NCI-H1436 treated with DMSO at 0.1 percent for 48 hours (cell line): ENCODE data around the gene APOBEC3G.

Experiments used
- DNase-seq: peaks from one replicate; lab custom pipeline; 2025; lab: John Stamatoyannopoulos, UW

APOBEC3G gene

GRCh38 chr22:39123751-39124581, 46.9 kb downstream of the APOBEC3G start:
- DNase-seq, result no peak

- no peak for DNase-seq
These were observed 48.5 kb downstream of the APOBEC3G start for GRCh38 chr22:39125622-39126021.

GRCh38 chr22:39128508-39128907, 51.4 kb downstream of the APOBEC3G start:
- DNase-seq, result no peak

DNA sequence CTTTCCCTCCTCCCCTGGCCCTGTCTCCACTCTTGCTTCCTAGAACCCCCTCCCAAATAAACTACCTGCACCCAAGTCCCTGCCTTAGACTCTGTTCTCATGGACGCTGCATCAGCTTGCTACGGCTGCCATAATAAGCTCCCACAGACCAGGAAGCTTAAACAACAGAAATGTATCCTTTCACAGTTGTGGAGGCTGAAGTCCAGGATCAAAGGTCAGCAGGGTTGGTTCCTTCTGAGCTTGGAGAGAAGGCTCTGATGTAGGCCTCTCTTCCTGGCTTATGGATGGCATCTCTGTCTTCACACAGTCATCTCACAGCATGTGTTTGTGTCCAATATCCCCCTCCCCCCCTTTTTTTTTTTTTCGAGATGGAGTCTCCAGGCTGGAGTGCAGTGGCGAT, 52.0 kb downstream of the APOBEC3G start:
- DNase-seq, result no peak

DNA sequence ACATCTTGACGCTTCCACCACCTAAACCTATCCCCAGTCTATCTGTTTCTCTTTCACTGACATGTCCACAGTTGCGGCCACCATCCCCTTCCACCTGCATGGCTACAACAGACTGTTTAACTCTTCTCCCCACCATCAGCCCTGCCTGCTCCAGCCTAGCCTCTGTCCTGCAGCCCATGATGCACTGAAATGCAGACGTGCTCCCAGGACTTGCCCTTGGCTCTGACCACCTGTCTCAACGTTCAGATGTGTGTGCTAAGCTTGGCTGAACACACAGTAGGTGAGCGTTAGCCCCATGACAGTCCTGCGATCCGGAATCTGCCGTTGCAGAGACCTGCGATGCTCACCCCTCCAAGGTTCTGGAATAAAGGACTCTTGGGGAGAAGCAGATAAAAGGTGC, 52.7 kb downstream of the APOBEC3G start:
- no peak for DNase-seq

GRCh38 chr22:39130152-39130704, 53.2 kb downstream of the APOBEC3G start:
- DNase-seq, result no peak

GRCh38 chr22:39130892-39131855, 54.1 kb downstream of the APOBEC3G start:
- DNase-seq, result no peak

DNA sequence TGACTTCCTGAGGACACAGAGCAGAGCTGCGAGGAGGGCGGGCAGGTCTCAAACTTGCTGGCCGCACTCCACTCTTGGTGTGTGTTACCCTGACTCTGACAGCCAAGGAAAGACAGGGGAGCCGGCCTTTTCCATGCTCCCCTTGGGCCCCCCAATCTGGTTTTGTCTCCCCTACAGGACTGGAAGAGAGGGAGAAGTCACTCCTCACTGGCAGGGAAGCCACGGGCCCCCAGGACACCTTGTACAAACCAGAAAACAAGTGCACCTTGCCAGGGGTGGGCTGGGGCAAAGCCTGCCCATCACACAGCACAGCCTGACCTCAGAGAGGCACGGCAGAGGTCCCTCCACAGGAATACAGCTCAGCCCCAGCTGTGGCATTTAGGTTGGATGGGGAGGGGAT, 55.2 kb downstream of the APOBEC3G start:
- DNase-seq, result no peak

DNA sequence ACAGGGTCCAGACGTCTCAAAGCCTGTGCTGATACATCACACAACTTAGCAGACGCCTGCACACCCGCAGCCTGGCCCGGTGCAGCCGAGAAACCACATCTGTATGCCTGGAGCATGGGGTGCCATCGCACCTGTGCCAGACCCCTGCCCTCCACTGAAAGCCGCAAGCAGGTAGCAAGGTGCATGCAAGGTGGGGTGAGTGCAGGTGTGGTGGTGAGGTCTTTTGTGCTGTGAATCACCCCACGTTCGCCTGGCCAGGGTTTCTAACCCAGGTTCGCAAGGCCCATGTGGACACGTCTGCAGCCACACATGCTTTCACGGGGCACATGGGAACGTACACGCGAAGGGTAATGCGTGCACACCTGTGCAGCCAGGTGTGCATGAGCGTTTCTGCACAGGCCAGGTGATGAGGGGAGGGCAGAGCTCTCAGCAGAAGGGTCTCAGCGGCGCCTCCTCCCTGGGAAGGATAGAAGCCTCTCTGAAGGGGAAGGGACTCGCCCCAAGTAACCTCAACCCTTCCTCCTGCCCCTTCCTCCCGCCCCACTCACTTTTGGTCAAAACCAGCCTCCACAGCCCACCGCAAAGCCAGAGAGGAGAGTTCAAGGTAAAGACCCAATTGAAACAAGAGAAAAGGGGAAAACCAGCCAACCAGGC, 55.9 kb downstream of the APOBEC3G start:
- no peak for DNase-seq

GRCh38 chr22:39133871-39134270, 56.8 kb downstream of the APOBEC3G start:
- no peak for DNase-seq

- DNase-seq, result no peak
These were observed 57.5 kb downstream of the APOBEC3G start for GRCh38 chr22:39134366-39135091.

- no peak for DNase-seq
These were observed 58.2 kb downstream of the APOBEC3G start for GRCh38 chr22:39135092-39135896.

GRCh38 chr22:39136317-39136716, 59.2 kb downstream of the APOBEC3G start:
- DNase-seq, result no peak
